K562 (cell line): Measurements from ENCODE around the gene ZDHHC5. TPM values are rescaled to one million over a fixed set of nuclear protein-coding genes. Genes with fewer than 3 reads are reported as not detected.

Experiments used
- BRF1 ChIP-seq: IDR thresholded peaks from 3 replicates; pipeline ENCODE4 v1.6.1; 2011; ENCODE audit warnings: borderline replicate concordance, mild to moderate bottlenecking; ENCODE audit not compliant: insufficient read length; ENCODE audit errors: extremely low read depth
- CTBP1 ChIP-seq: fragments of 450-650 bp; IDR thresholded peaks from 2 replicates; pipeline ENCODE4 v1.6.1; 2016; ENCODE audit warnings: borderline replicate concordance
- DLX4 ChIP-seq: fragments of 250-450 bp; sonication (Bioruptor Pico); IDR thresholded peaks from 2 replicates; pipeline ENCODE4 v1.6.1; 2021; ENCODE audit warnings: mild to moderate bottlenecking
- FOXP4 ChIP-seq: sonication (generic); formaldehyde crosslinking; IDR thresholded peaks from 2 replicates; pipeline ENCODE4 v1.8.0; 2022; ENCODE audit warnings: mild to moderate bottlenecking, missing genetic modification reagents, borderline replicate concordance
- MAFK ChIP-seq: IDR thresholded peaks from 2 replicates; pipeline ENCODE4 v1.6.1; 2011; ENCODE audit warnings: low read length, improper control_type of control experiment
- MXI1 ChIP-seq: IDR thresholded peaks from 2 replicates; pipeline ENCODE4 v1.6.1; 2011; ENCODE audit warnings: low read depth, mild to moderate bottlenecking, improper control_type of control experiment, low read length
- OTX1 ChIP-seq: fragments of 450-650 bp; formaldehyde crosslinking; IDR thresholded peaks from 2 replicates; pipeline ENCODE4 v1.4.0; 2022; ENCODE audit warnings: mild to moderate bottlenecking
- POLR2G ChIP-seq: fragments of 200-400 bp; formaldehyde crosslinking; IDR thresholded peaks from 2 replicates; pipeline ENCODE4 v1.6.1; 2017; ENCODE audit warnings: low read depth, mild to moderate bottlenecking, antibody characterized with exemption, low read length, moderate library complexity
- SIN3B ChIP-seq: fragments of 450-650 bp; IDR thresholded peaks from 2 replicates; pipeline ENCODE4 v1.6.1; 2017; ENCODE audit warnings: low read depth, mild to moderate bottlenecking, moderate library complexity
- TBL1XR1 ChIP-seq, 2 experiments: IDR thresholded peaks; 2 replicates each; pipeline ENCODE4 v1.6.1; 2012; ENCODE audit warnings: improper control_type of control experiment in 2 of 2, low read length in 2 of 2, mild to moderate bottlenecking in 1 of 2
- TCF15 ChIP-seq: fragments of 250-450 bp; sonication (Bioruptor Pico); IDR thresholded peaks from 2 replicates; pipeline ENCODE4 v1.8.0; 2022; ENCODE audit warnings: moderate library complexity, mild to moderate bottlenecking, inconsistent platforms
- TGIF2 ChIP-seq: sonication (generic); formaldehyde crosslinking; IDR thresholded peaks from 2 replicates; pipeline ENCODE4 v1.8.1; 2022; ENCODE audit warnings: mild to moderate bottlenecking, missing genetic modification reagents, moderate library complexity
- ZBTB1 ChIP-seq: sonication (generic); formaldehyde crosslinking; IDR thresholded peaks from 2 replicates; pipeline ENCODE4 v1.8.1; 2023; ENCODE audit warnings: missing genetic modification reagents, low read depth, mild to moderate bottlenecking, borderline replicate concordance
- ZNF124 ChIP-seq: sonication (generic); formaldehyde crosslinking; IDR thresholded peaks from 2 replicates; pipeline ENCODE4 v1.8.1; 2022; ENCODE audit warnings: missing genetic modification reagents
- ZNF239 ChIP-seq: fragments of 250-450 bp; sonication (Bioruptor Pico); IDR thresholded peaks from 2 replicates; pipeline ENCODE4 v1.4.0; 2020; ENCODE audit warnings: mild to moderate bottlenecking
- ZNF324 ChIP-seq: fragments of 250-450 bp; sonication (Bioruptor Pico); IDR thresholded peaks from 2 replicates; pipeline ENCODE4 v1.4.0; 2020; ENCODE audit warnings: mild to moderate bottlenecking
- polyA plus RNA-seq, 8 experiments: library from polyadenylated mRNA; depleted of rRNA in 4 of 8; stranded (reverse) in 5 of 8; unstranded in 3 of 8; fragments of >200 nt; fragmentation: Nextera tagmentation in 2 of 8; fragmentation: Illumina TruSeq in 1 of 8; extraction: Ambion mirVana in 2 of 8; extraction: Trizol in 1 of 8; gene quantifications; 2 replicates each; pipeline versions ENCODE4 v1.2.1 to v1.2.3, GENCODE V29; 2011 to 2014; ENCODE audit warnings: inconsistent platforms in 1 of 8, missing spikeins in 1 of 8
- total RNA-seq, 7 experiments: library from RNA; depleted of rRNA in 6 of 7; stranded (reverse); fragments of >200 nt in 6 of 7; fragmentation: Illumina TruSeq in 2 of 7; extraction: Trizol in 2 of 7; gene quantifications; 2 replicates each; pipeline versions ENCODE4 v1.2.1 to v1.2.3, GENCODE V29; 2011 to 2021; ENCODE audit warnings: low replicate concordance in 1 of 7
- TF ChIP-seq, protein P1 (sequence below): sonication (generic); formaldehyde crosslinking; IDR thresholded peaks from 2 replicates; pipeline ENCODE4 v1.8.1; 2023; ENCODE audit warnings: mild to moderate bottlenecking, missing genetic modification reagents
- TF ChIP-seq, protein P2 (sequence below): fragments of 250-450 bp; sonication (Bioruptor Pico); IDR thresholded peaks from 2 replicates; pipeline ENCODE4 v1.8.0; 2022; ENCODE audit warnings: inconsistent platforms
- TF ChIP-seq, protein P3 (sequence below): sonication (generic); formaldehyde crosslinking; IDR thresholded peaks from 2 replicates; pipeline ENCODE4 v1.8.0; 2022; ENCODE audit warnings: mild to moderate bottlenecking, missing genetic modification reagents

The ZDHHC5 gene
- total and polyA plus RNA-seq, 9 of the 15 experiments (the other 6 are each of a cell fraction or from before 2014, with no cell fraction given) = 3.8 to 64.2 (median 35.9) TPM

DNA sequence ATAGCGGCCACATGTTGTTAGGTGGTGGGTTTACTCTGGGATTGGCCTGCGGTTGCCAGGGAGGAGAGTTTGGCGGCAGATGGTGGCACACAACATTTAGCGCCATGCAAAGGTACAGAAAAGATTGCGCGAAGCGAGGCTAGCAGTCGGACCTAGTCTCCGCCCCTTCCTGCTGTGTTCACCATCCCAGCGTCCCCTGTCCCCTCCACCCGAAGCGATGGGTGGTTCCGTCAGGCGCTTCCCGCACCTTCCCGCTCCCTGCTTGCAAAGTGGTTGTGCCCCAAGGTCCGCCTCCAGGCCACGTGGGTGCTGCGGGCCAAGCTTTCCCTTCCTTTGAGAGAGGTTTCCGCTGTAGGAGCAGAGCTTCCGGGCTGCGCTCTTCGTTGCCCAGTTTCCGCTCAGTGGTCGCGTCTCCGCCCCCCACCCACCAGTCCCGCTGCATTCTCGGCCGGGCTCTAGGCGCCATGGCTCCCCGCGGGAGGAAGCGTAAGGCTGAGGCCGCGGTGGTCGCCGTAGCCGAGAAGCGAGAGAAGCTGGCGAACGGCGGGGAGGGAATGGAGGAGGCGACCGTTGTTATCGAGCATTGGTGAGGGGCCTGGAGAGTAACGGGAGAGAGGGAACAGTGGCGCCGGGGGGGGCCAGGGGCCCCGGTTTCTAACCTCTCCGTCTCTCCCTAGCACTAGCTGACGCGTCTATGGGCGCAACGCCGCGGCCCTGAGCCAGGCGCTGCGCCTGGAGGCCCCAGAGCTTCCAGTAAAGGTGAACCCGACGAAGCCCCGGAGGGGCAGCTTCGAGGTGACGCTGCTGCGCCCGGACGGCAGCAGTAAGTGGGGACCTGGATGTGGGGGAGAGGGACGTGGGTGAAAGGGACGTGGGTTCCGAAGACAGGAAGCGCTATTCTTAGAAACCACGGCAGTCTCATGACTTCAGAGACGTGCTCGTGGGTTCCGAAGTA is 73.5 kb downstream of the ZDHHC5 start, which contains the start of gene SELENOH (continued):
- TF ChIP-seq, protein P1, sequence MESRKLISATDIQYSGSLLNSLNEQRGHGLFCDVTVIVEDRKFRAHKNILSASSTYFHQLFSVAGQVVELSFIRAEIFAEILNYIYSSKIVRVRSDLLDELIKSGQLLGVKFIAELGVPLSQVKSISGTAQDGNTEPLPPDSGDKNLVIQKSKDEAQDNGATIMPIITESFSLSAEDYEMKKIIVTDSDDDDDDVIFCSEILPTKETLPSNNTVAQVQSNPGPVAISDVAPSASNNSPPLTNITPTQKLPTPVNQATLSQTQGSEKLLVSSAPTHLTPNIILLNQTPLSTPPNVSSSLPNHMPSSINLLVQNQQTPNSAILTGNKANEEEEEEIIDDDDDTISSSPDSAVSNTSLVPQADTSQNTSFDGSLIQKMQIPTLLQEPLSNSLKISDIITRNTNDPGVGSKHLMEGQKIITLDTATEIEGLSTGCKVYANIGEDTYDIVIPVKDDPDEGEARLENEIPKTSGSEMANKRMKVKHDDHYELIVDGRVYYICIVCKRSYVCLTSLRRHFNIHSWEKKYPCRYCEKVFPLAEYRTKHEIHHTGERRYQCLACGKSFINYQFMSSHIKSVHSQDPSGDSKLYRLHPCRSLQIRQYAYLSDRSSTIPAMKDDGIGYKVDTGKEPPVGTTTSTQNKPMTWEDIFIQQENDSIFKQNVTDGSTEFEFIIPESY (CRISPR knock-in tag) = peak; percentile 90
- TF ChIP-seq ZNF324 = no peak
- peak; percentile 65; the same call in 1 of the 2 replicates for TF ChIP-seq ZBTB1
- TF ChIP-seq TGIF2 (CRISPR knock-in tag) = no peak
- TF ChIP-seq MXI1 = peak; percentile 97
- TF ChIP-seq, protein P2, sequence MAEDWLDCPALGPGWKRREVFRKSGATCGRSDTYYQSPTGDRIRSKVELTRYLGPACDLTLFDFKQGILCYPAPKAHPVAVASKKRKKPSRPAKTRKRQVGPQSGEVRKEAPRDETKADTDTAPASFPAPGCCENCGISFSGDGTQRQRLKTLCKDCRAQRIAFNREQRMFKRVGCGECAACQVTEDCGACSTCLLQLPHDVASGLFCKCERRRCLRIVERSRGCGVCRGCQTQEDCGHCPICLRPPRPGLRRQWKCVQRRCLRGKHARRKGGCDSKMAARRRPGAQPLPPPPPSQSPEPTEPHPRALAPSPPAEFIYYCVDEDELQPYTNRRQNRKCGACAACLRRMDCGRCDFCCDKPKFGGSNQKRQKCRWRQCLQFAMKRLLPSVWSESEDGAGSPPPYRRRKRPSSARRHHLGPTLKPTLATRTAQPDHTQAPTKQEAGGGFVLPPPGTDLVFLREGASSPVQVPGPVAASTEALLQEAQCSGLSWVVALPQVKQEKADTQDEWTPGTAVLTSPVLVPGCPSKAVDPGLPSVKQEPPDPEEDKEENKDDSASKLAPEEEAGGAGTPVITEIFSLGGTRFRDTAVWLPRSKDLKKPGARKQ (CRISPR knock-in tag) = no peak
- TF ChIP-seq DLX4 = 0 out of 2 replicates have a peak, but pooled peaks have one; percentile 41
- no peak for TF ChIP-seq ZNF124 (CRISPR knock-in tag)
- TF ChIP-seq, protein P3, sequence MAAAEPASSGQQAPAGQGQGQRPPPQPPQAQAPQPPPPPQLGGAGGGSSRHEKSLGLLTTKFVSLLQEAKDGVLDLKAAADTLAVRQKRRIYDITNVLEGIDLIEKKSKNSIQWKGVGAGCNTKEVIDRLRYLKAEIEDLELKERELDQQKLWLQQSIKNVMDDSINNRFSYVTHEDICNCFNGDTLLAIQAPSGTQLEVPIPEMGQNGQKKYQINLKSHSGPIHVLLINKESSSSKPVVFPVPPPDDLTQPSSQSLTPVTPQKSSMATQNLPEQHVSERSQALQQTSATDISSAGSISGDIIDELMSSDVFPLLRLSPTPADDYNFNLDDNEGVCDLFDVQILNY (CRISPR knock-in tag) = no peak; the same call in 1 of the 2 replicates
- no peak for TF ChIP-seq BRF1
- TF ChIP-seq ZNF239 (CRISPR knock-in tag) = no peak; the same call in 1 of the 2 replicates
- peak; percentile 64 to 72; a peak in 2 of 4 replicates for TF ChIP-seq TBL1XR1 (IDR thresholded peaks at IDR 0.05; ENCODE audit: low read length in 2 of 2)
- TF ChIP-seq TCF15 = no peak; the same call in 1 of the 2 replicates
- peak; percentile 90 for TF ChIP-seq SIN3B
- TF ChIP-seq POLR2G = peak; percentile 99
- peak; percentile 68; the same call in 1 of the 2 replicates for TF ChIP-seq OTX1 (CRISPR knock-in tag)
- TF ChIP-seq FOXP4 (CRISPR knock-in tag) = no peak
- peak; percentile 60; the same call in 1 of the 2 replicates for TF ChIP-seq MAFK
- TF ChIP-seq CTBP1 = peak; percentile 95
